HEK293 (cell line): ENCODE results near the gene STAB1.

ENCODE experiments used
- SCRT1 ChIP-seq: fragments of 450-650 bp; formaldehyde crosslinking; IDR thresholded peaks from 2 replicates; pipeline ENCODE4 v1.5.1; 2016; ENCODE audit warnings: missing biosample characterization, missing genetic modification characterization, borderline replicate concordance
- WT1 ChIP-seq: fragments of 450-650 bp; formaldehyde crosslinking; IDR thresholded peaks from 2 replicates; pipeline ENCODE4 v1.5.1; 2016; ENCODE audit warnings: missing biosample characterization, missing genetic modification characterization
- ZBTB17 ChIP-seq: fragments of 450-650 bp; formaldehyde crosslinking; IDR thresholded peaks from 2 replicates; pipeline ENCODE4 v1.5.1; 2016; ENCODE audit warnings: missing biosample characterization, missing genetic modification characterization
- ZBTB20 ChIP-seq: fragments of 450-650 bp; formaldehyde crosslinking; IDR thresholded peaks from 2 replicates; pipeline ENCODE4 v1.5.1; 2016; ENCODE audit warnings: missing biosample characterization, missing genetic modification characterization
- ZBTB21 ChIP-seq: fragments of 450-650 bp; formaldehyde crosslinking; IDR thresholded peaks from 2 replicates; pipeline ENCODE4 v1.5.1; 2017; ENCODE audit warnings: missing biosample characterization, missing genetic modification characterization
- ZFHX2 ChIP-seq: fragments of 450-650 bp; formaldehyde crosslinking; conservative IDR thresholded peaks from 2 replicates; pipeline ENCODE4 v1.5.1; 2016; ENCODE audit warnings: missing biosample characterization, missing genetic modification characterization
- ZNF174 ChIP-seq: fragments of 450-650 bp; formaldehyde crosslinking; IDR thresholded peaks from 2 replicates; pipeline ENCODE4 v1.5.0; 2017; ENCODE audit warnings: missing biosample characterization, mild to moderate bottlenecking, missing genetic modification characterization
- ZNF184 ChIP-seq: fragments of 450-650 bp; IDR thresholded peaks from 2 replicates; pipeline ENCODE4 v1.5.1; 2018; ENCODE audit warnings: missing biosample characterization, mild to moderate bottlenecking, missing genetic modification characterization
- ZNF266 ChIP-seq: fragments of 450-650 bp; formaldehyde crosslinking; IDR thresholded peaks from 2 replicates; pipeline ENCODE4 v1.5.1; 2016; ENCODE audit warnings: missing biosample characterization, missing genetic modification characterization, low read depth
- ZNF280C ChIP-seq: fragments of 450-650 bp; formaldehyde crosslinking; IDR thresholded peaks from 2 replicates; pipeline ENCODE4 v1.5.1; 2016; ENCODE audit warnings: missing biosample characterization, missing genetic modification characterization
- ZNF335 ChIP-seq: fragments of 450-650 bp; formaldehyde crosslinking; conservative IDR thresholded peaks from 2 replicates; pipeline ENCODE4 v1.5.1; 2016; ENCODE audit warnings: missing biosample characterization, missing genetic modification characterization
- ZNF449 ChIP-seq: fragments of 450-650 bp; formaldehyde crosslinking; IDR thresholded peaks from 2 replicates; pipeline ENCODE4 v1.5.1; 2017; ENCODE audit warnings: missing biosample characterization, mild to moderate bottlenecking, missing genetic modification characterization, moderate library complexity
- ZNF510 ChIP-seq: fragments of 450-650 bp; formaldehyde crosslinking; IDR thresholded peaks from 2 replicates; pipeline ENCODE4 v1.5.1; 2018; ENCODE audit warnings: mild to moderate bottlenecking, missing genetic modification characterization, missing biosample characterization; ENCODE audit not compliant: insufficient replicate concordance
- ZNF518A ChIP-seq: fragments of 450-650 bp; formaldehyde crosslinking; conservative IDR thresholded peaks from 2 replicates; pipeline ENCODE4 v1.5.1; 2016; ENCODE audit warnings: low read depth, missing biosample characterization, missing genetic modification characterization
- ZNF624 ChIP-seq: fragments of 450-650 bp; formaldehyde crosslinking; IDR thresholded peaks from 2 replicates; pipeline ENCODE4 v1.5.1; 2017; ENCODE audit warnings: missing biosample characterization, missing genetic modification characterization
- ZNF776 ChIP-seq: fragments of 450-650 bp; formaldehyde crosslinking; IDR thresholded peaks from 2 replicates; pipeline ENCODE4 v1.5.0; 2017; ENCODE audit warnings: missing biosample characterization, missing genetic modification characterization, borderline replicate concordance
- ZNF777 ChIP-seq: fragments of 450-650 bp; formaldehyde crosslinking; IDR thresholded peaks from 2 replicates; pipeline ENCODE4 v1.5.1; 2017; ENCODE audit warnings: missing biosample characterization, missing genetic modification characterization, borderline replicate concordance
- TF ChIP-seq, protein P1 (sequence below): fragments of 450-650 bp; formaldehyde crosslinking; IDR thresholded peaks from 2 replicates; pipeline ENCODE4 v1.5.1; 2017; ENCODE audit warnings: missing biosample characterization, missing genetic modification characterization

The STAB1 gene

DNA sequence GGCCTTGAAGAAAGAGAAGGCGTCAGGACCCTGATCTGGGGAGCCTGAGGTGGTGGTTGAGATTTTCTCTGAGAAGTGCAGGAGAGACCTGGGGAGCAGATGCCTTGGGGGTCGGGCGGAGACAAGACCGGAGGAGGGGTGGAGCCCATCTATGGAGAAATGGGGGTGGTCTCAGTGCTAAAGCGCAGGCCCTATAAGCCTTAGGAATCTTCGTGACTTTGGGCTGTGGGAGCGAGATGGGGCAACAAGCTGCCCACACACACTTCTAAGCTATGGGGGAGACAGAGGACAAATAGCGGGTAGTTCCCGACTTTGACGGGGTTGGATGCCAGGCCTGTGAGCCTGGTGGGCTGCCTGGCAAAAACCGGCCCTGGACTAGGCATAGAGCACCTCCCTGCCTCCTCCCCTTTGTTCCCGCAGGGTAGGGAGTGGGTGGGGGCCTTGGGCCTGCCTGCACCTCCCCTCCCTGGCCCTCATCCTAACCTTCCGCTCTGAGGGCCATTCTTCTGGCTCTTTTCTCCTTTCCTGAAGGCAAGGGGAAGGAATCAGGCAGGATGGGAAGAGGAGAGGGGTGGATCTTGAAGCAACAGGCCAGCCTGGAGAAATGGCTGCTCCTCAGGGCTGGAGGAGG is 38.9 kb upstream of the STAB1 start (continued):
- TF ChIP-seq ZNF518A (tag by site-specific recombination) (no peak), WT1 (tag by site-specific recombination) (peak; percentile 59; the same call in 1 of the 2 replicates), ZNF776 (tag by site-specific recombination) (no peak), ZNF449 (tag by site-specific recombination) (no peak), ZNF174 (tag by site-specific recombination) (no peak), ZNF184 (no peak), ZBTB21 (tag by site-specific recombination) (no peak), SCRT1 (tag by site-specific recombination) (0 out of 2 replicates have a peak, but pooled peaks have one; percentile 61), ZNF266 (tag by site-specific recombination) (no peak), ZBTB20 (tag by site-specific recombination) (peak; percentile 100), ZNF510 (no peak), ZFHX2 (tag by site-specific recombination) (peak; percentile 64), ZNF624 (tag by site-specific recombination) (no peak), ZNF335 (tag by site-specific recombination) (peak; percentile 67), ZNF280C (tag by site-specific recombination) (no peak), ZBTB17 (peak; percentile 93), ZNF777 (no peak)
- TF ChIP-seq, protein P1, sequence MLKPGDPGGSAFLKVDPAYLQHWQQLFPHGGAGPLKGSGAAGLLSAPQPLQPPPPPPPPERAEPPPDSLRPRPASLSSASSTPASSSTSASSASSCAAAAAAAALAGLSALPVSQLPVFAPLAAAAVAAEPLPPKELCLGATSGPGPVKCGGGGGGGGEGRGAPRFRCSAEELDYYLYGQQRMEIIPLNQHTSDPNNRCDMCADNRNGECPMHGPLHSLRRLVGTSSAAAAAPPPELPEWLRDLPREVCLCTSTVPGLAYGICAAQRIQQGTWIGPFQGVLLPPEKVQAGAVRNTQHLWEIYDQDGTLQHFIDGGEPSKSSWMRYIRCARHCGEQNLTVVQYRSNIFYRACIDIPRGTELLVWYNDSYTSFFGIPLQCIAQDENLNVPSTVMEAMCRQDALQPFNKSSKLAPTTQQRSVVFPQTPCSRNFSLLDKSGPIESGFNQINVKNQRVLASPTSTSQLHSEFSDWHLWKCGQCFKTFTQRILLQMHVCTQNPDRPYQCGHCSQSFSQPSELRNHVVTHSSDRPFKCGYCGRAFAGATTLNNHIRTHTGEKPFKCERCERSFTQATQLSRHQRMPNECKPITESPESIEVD = no peak
